Osteoblast (primary cell): ENCODE data around the gene CABLES1. TPM values are rescaled to one million over a fixed set of nuclear protein-coding genes. Genes with fewer than 3 reads are reported as not detected.

Source experiments
- DNase-seq: peaks from one replicate; pipeline ENCODE4 v3.0.0; 2011; ENCODE audit warnings: low spot score, mixed read lengths; ENCODE audit not compliant: insufficient read length; ENCODE audit errors: missing footprints
- H2AFZ ChIP-seq: 2 replicates; pipeline ENCODE4 v1.6.0; 2011; ENCODE audit warnings: mild to moderate bottlenecking, low read length
- H3K27ac ChIP-seq: 2 replicates; pipeline ENCODE4 v1.5.1; 2011; ENCODE audit warnings: mild to moderate bottlenecking, low read depth, low read length, moderate library complexity
- H3K27me3 ChIP-seq: 2 replicates; pipeline ENCODE4 v1.6.0; 2012; ENCODE audit warnings: mild to moderate bottlenecking, control low read depth, inconsistent platforms, low read length, moderate library complexity; ENCODE audit not compliant: insufficient read depth
- H3K36me3 ChIP-seq: 2 replicates; pipeline ENCODE4 v1.5.1; 2011; ENCODE audit warnings: mild to moderate bottlenecking, low read length, control low read depth, moderate library complexity; ENCODE audit not compliant: insufficient read depth
- H3K4me1 ChIP-seq: 2 replicates; pipeline ENCODE4 v1.5.1; 2011; ENCODE audit warnings: mild to moderate bottlenecking, low read length, control low read depth, moderate library complexity; ENCODE audit not compliant: insufficient read depth
- H3K4me2 ChIP-seq: 2 replicates; pipeline ENCODE4 v1.6.0; 2011; ENCODE audit warnings: mild to moderate bottlenecking, low read length; ENCODE audit not compliant: insufficient read depth
- H3K4me3 ChIP-seq: fragments of 200-600 bp; sonication (generic); 3 replicates; pipeline ENCODE4 v1.5.1; 2012; ENCODE audit warnings: mild to moderate bottlenecking, low read length, inconsistent platforms; ENCODE audit not compliant: insufficient read depth
- H3K79me2 ChIP-seq: 2 replicates; pipeline ENCODE4 v1.6.0; 2012; ENCODE audit warnings: mild to moderate bottlenecking, low read length, control low read depth, inconsistent platforms; ENCODE audit not compliant: insufficient read depth
- H3K9me3 ChIP-seq: 2 replicates; pipeline ENCODE4 v1.5.1; 2011; ENCODE audit warnings: low read depth, low read length, control low read depth
- H4K20me1 ChIP-seq: 2 replicates; pipeline ENCODE4 v1.6.0; 2012; ENCODE audit warnings: mild to moderate bottlenecking, low read length, control low read depth; ENCODE audit not compliant: insufficient read depth
- total RNA-seq: library from RNA; depleted of rRNA; stranded (reverse); fragments of >200 nt; gene quantifications from 2 replicates; pipeline ENCODE4 v1.2.3, GENCODE V29; 2012
- TF ChIP-seq, protein P1 (sequence below): IDR thresholded peaks from 2 replicates; pipeline ENCODE4 v1.5.1; 2011; ENCODE audit warnings: mild to moderate bottlenecking, low read depth, low read length, moderate library complexity; ENCODE audit errors: extremely low read depth

CABLES1 gene
- total RNA-seq, 1 donor: 13.0 TPM

DNA sequence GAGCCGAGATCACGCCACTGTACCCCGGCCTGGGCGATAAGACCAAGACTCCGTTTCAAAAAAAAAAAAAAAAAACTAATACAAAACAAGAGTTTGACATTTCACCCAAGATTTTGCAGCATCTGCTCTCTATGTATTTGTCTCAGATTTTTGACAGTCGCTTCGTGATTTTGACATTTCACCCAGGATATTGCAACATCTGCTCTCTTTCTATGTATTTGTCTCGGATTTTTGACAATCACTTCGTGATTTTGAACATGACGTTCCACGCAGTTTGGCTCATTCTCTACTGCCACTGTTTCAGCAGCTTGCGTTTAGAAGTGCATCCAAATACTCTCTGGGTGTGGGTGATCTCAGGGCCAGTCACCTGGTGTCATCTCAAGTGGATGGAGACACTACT lies 108.5 kb downstream of the CABLES1 start:
- H3K79me2 ChIP-seq: no peaks in the 10 kb centered on the region
- H3K27ac ChIP-seq: no peak overlapping the region
- no peaks in the 10 kb centered on the region for H3K36me3 ChIP-seq
- TF ChIP-seq, protein P1, sequence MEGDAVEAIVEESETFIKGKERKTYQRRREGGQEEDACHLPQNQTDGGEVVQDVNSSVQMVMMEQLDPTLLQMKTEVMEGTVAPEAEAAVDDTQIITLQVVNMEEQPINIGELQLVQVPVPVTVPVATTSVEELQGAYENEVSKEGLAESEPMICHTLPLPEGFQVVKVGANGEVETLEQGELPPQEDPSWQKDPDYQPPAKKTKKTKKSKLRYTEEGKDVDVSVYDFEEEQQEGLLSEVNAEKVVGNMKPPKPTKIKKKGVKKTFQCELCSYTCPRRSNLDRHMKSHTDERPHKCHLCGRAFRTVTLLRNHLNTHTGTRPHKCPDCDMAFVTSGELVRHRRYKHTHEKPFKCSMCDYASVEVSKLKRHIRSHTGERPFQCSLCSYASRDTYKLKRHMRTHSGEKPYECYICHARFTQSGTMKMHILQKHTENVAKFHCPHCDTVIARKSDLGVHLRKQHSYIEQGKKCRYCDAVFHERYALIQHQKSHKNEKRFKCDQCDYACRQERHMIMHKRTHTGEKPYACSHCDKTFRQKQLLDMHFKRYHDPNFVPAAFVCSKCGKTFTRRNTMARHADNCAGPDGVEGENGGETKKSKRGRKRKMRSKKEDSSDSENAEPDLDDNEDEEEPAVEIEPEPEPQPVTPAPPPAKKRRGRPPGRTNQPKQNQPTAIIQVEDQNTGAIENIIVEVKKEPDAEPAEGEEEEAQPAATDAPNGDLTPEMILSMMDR: no peak
- peaks cover 3% of the 10 kb centered on the region for H3K4me1 ChIP-seq
- DNase-seq: no peak
- H4K20me1 ChIP-seq: no peaks in the 10 kb centered on the region
- no peaks in the 10 kb centered on the region for H3K9me3 ChIP-seq
- H2AFZ ChIP-seq: no peak overlapping the region
- no peak overlapping the region for H3K4me3 ChIP-seq
- no peaks in the 10 kb centered on the region for H3K27me3 ChIP-seq
- no peak overlapping the region for H3K4me2 ChIP-seq

DNA sequence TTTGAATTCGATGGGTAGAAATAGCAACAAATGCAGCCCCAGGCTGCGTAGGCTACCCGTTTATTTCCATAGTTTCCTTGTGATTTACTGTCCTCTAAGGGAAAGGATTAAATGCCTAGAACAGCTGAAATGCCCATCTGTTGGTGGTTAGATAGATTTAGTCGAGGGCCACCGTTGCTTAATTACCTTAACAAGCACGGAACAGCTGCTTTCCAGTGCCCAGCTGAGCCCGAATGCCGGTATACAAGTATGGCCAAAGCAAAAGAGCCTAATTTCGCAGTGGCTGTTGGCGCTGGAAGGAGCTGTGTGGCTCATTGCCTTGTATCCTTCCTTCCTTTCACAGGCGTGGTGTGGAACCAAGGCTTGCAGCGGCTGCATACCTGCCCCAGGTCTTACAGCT lies 109.1 kb downstream of the CABLES1 start:
- Histone ChIP-seq H3K36me3 (no peaks in the 10 kb centered on the region), H3K27me3 (no peaks in the 10 kb centered on the region), H3K4me3 (no peak overlapping the region), H3K9me3 (no peaks in the 10 kb centered on the region), H3K27ac (no peak overlapping the region), H2AFZ (no peak overlapping the region), H3K4me2 (no peak overlapping the region), H4K20me1 (no peaks in the 10 kb centered on the region), H3K4me1 (no peaks in the 10 kb centered on the region), H3K79me2 (no peaks in the 10 kb centered on the region)
- no peak for DNase-seq
- TF ChIP-seq, protein P1: no peak

DNA sequence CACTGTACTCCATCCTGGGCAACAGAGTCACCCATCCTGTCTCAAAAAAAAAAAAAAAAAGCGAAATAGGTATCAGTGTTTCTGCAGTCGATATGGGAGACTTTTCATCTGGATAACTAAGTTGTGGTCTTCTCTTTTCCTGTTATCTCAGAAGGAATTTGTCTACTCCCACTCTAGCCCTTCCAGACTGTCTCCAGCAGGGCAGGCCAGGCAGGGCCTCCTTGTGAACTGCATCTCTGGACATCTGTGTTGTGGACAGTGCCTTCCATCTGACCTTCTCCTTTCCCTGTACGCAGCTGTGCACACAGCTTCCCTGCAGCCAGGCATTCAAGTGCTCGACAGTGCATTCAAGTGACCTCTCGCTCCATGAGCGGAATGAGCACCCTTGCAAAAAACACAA lies 110.2 kb downstream of the CABLES1 start:
- Histone ChIP-seq H3K9me3 (no peaks in the 10 kb centered on the region), H3K79me2 (no peaks in the 10 kb centered on the region), H3K27me3 (no peaks in the 10 kb centered on the region), H4K20me1 (no peaks in the 10 kb centered on the region), H3K27ac (no peak overlapping the region), H3K4me2 (no peak overlapping the region), H3K36me3 (no peaks in the 10 kb centered on the region), H3K4me1 (peaks cover under 1% of the 10 kb centered on the region), H3K4me3 (no peak overlapping the region), H2AFZ (no peak overlapping the region)
- TF ChIP-seq, protein P1: no peak
- DNase-seq: peak; percentile 50

DNA sequence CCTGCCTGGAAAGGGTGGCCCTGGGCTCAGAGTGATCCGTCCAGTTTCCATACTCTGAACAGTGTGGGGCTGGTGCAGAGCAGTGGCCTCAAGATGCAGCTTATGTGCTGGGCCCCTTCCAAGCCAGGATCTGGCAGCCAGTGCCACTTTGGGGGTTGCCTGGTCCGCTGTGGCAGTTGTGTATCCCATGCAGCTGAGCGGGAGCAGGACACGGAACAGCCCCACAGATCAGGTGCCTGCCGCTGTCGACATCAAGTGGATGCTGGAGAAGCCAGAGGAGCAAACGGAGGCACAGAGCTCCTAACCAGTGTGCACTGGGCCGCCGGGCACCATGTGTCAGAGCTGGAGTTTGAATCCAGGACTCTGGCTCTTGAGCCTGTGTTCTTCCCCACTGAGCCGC lies 112.0 kb downstream of the CABLES1 start:
- TF ChIP-seq, protein P1: no peak
- H4K20me1 ChIP-seq: no peaks in the 10 kb centered on the region
- H3K9me3 ChIP-seq: no peaks in the 10 kb centered on the region
- no peak overlapping the region for H3K27ac ChIP-seq
- H2AFZ ChIP-seq: no peak overlapping the region
- H3K4me3 ChIP-seq: no peak overlapping the region
- H3K4me2 ChIP-seq: no peak overlapping the region
- peaks cover 10% of the 10 kb centered on the region for H3K4me1 ChIP-seq
- no peaks in the 10 kb centered on the region for H3K36me3 ChIP-seq
- DNase-seq: no peak
- no peaks in the 10 kb centered on the region for H3K79me2 ChIP-seq
- H3K27me3 ChIP-seq: no peaks in the 10 kb centered on the region
